GM12891 (cell line): ENCODE results near the gene PARD3.

Source experiments
- PAX5 ChIP-seq: IDR thresholded peaks from 2 replicates; pipeline ENCODE4 v1.6.1; 2011; ENCODE audit warnings: low read length, moderate library complexity, mild to moderate bottlenecking; ENCODE audit not compliant: insufficient read depth, severe bottlenecking
- POLR2A ChIP-seq: IDR thresholded peaks from 2 replicates; pipeline ENCODE4 v1.6.1; 2011; ENCODE audit warnings: low read depth, low read length, control low read depth
- POLR2AphosphoS5 ChIP-seq: IDR thresholded peaks from 2 replicates; pipeline ENCODE4 v1.6.1; 2011; ENCODE audit warnings: low read depth, low read length, control low read depth

- TF ChIP-seq POLR2A = no peak
- TF ChIP-seq POLR2AphosphoS5 = no peak
- no peak for TF ChIP-seq PAX5
Observed at GRCh38 chr10:34335960-34336690, 479.0 kb downstream of the PARD3 start.
